IPS-15b (cell line): ENCODE measurements around the gene SLC25A21.
"Not testable (repeated sequence)": the region's sequence is repeated elsewhere in the genome, so short reads cannot be mapped to it uniquely, and the experiment has no call there.

Experiments
- H3K27me3 ChIP-seq: one replicate; pipeline ENCODE4 v1.6.1; 2013; ENCODE audit warnings: low read length; ENCODE audit not compliant: control insufficient read depth, insufficient read depth
- H3K36me3 ChIP-seq: one replicate; pipeline ENCODE4 v1.6.1; 2013; ENCODE audit warnings: low read length; ENCODE audit not compliant: control insufficient read depth, insufficient read depth
- H3K4me1 ChIP-seq: one replicate; pipeline ENCODE4 v1.6.1; 2013; ENCODE audit warnings: mild to moderate bottlenecking, low read length; ENCODE audit not compliant: control insufficient read depth, insufficient read depth
- H3K4me3 ChIP-seq: one replicate; pipeline ENCODE4 v1.5.1; 2013; ENCODE audit warnings: low read depth, low read length
- H3K9ac ChIP-seq: one replicate; pipeline ENCODE4 v1.6.1; 2013; ENCODE audit warnings: low read depth, mild to moderate bottlenecking, low read length
- H3K9me3 ChIP-seq: one replicate; pipeline ENCODE4 v1.6.1; 2013; ENCODE audit warnings: mild to moderate bottlenecking, low read length; ENCODE audit not compliant: control insufficient read depth, insufficient read depth

The SLC25A21 gene

GRCh38 chr14:36720657-36721056, 451.7 kb downstream of the SLC25A21 start:
- H3K27me3 ChIP-seq: no peaks in the 10 kb centered on the region
- peaks cover 5% of the 10 kb centered on the region for H3K4me1 ChIP-seq
- no peak overlapping the region for H3K9ac ChIP-seq
- no peaks in the 10 kb centered on the region for H3K36me3 ChIP-seq
- no peaks in the 10 kb centered on the region for H3K9me3 ChIP-seq
- H3K4me3 ChIP-seq: no peak overlapping the region

DNA sequence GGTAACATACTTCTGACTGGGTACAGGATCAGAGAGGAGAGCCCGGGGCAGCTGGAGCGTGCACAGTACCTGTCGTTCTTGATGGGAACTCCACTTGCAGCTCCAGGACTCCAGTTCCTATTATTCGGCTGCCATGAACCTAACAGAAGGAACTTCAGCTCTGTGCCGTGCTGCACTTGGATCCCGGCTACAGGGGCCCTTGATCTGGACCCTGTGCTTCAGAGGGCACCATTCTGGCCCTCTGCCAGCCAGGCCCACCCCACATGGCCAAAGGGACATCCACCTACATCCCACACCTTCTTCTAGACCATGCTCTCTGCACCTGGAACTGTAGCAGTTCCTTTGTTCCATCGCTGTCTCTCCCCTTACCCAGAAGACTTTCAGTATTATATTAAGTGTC, 452.6 kb downstream of the SLC25A21 start:
- peaks cover 5% of the 10 kb centered on the region for H3K4me1 ChIP-seq
- no peaks in the 10 kb centered on the region for H3K9me3 ChIP-seq
- no peak overlapping the region for H3K9ac ChIP-seq
- no peaks in the 10 kb centered on the region for H3K27me3 ChIP-seq
- H3K36me3 ChIP-seq: no peaks in the 10 kb centered on the region
- H3K4me3 ChIP-seq: no peak overlapping the region

DNA sequence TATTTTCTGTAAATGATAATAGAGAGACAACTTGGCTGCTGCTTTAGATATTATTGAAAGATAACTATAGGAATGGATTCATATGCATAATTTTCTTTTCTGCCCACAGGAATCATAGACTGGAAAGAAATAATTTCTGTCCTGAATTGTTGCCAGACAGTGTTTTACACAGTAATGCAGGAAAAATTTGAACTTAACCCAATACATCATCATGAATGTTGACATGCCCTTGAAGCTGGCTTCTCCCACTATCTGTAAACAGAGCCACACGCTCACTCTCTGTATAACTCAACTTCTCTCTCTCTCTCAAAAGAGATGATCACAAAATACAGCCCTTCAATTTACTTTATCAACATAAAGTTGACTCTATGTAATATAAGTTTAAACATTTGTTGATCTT, 454.2 kb downstream of the SLC25A21 start:
- H3K4me3 ChIP-seq: no peak overlapping the region
- H3K4me1 ChIP-seq: peaks cover 5% of the 10 kb centered on the region
- no peak overlapping the region for H3K9ac ChIP-seq
- H3K9me3 ChIP-seq: no peaks in the 10 kb centered on the region
- no peaks in the 10 kb centered on the region for H3K36me3 ChIP-seq
- no peaks in the 10 kb centered on the region for H3K27me3 ChIP-seq

DNA sequence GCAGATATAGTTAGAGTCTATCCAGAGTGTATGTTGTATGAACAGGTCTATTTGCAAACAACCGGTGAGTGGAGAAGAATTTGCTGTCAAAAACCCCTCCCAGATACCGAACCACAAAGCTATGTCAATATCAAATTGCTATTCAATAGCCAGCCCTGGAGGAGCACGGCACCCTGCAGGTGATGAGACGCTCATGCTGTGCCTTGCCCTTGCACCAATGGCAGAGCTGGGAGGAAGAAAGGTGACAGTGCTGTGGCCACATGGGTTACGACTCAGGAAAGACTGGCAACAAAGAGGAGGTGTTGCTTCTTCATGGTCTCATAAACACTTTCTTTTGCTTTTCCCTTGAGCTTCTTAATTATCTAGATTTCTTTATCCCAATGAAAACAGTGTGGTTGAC, 455.0 kb downstream of the SLC25A21 start:
- no peak overlapping the region for H3K4me3 ChIP-seq
- no peaks in the 10 kb centered on the region for H3K27me3 ChIP-seq
- H3K4me1 ChIP-seq: peaks cover 8% of the 10 kb centered on the region
- H3K9ac ChIP-seq: no peak overlapping the region
- no peaks in the 10 kb centered on the region for H3K9me3 ChIP-seq
- H3K36me3 ChIP-seq: no peaks in the 10 kb centered on the region

GRCh38 chr14:36716614-36717184, 455.7 kb downstream of the SLC25A21 start:
- Histone ChIP-seq H3K36me3 (no peaks in the 10 kb centered on the region), H3K4me1 (peaks cover 8% of the 10 kb centered on the region), H3K27me3 (no peaks in the 10 kb centered on the region), H3K4me3 (no peak overlapping the region), H3K9ac (no peak overlapping the region), H3K9me3 (no peaks in the 10 kb centered on the region)

- Histone ChIP-seq H3K9me3 (no peaks in the 10 kb centered on the region), H3K9ac (no peak overlapping the region), H3K4me1 (peaks cover 8% of the 10 kb centered on the region), H3K36me3 (no peaks in the 10 kb centered on the region), H3K4me3 (no peak overlapping the region), H3K27me3 (no peaks in the 10 kb centered on the region)
These were observed 458.3 kb downstream of the SLC25A21 start for GRCh38 chr14:36713960-36714703.

- no peaks in the 10 kb centered on the region for H3K4me1 ChIP-seq
- no peaks in the 10 kb centered on the region for H3K27me3 ChIP-seq
- H3K36me3 ChIP-seq: no peaks in the 10 kb centered on the region
- H3K4me3 ChIP-seq: no peak overlapping the region
- no peaks in the 10 kb centered on the region for H3K9me3 ChIP-seq
- no peak overlapping the region for H3K9ac ChIP-seq
These were observed 464.8 kb downstream of the SLC25A21 start for GRCh38 chr14:36707570-36707969.

GRCh38 chr14:36702474-36702873, 469.9 kb downstream of the SLC25A21 start:
- H3K4me3 ChIP-seq: no peak overlapping the region
- H3K27me3 ChIP-seq: no peaks in the 10 kb centered on the region
- H3K36me3 ChIP-seq: no peaks in the 10 kb centered on the region

GRCh38 chr14:36701132-36701531, 471.3 kb downstream of the SLC25A21 start:
- Histone ChIP-seq H3K4me3 (no peak overlapping the region), H3K36me3 (no peaks in the 10 kb centered on the region), H3K27me3 (no peaks in the 10 kb centered on the region), H3K9me3 (no peaks in the 10 kb centered on the region), H3K4me1 (peaks cover 2% of the 10 kb centered on the region), H3K9ac (no peak overlapping the region)

More at GRCh38 chr14:36702474-36702873, 469.9 kb downstream of the SLC25A21 start:
- Histone ChIP-seq H3K9me3 (no peaks in the 10 kb centered on the region), H3K4me1 (peaks cover 2% of the 10 kb centered on the region), H3K9ac (no peak overlapping the region)

DNA sequence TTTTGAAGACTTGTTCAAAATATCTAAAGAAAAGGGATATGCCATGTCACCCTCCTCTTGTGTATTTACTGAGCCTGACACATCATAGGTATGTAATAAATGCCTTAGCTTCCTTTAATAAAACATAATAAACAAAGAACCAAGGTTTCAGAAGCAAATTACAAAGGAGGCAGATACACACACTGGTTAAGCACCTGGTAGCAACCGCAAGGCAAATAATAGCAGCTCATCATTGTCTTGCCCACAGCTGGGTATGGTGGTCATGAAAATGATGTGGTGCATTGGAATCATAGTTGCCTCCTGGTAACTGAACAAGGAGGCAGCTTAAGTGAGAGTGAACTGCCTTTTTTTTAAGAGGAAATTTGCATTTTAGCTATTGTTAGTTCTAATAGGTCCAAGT, 471.8 kb downstream of the SLC25A21 start:
- Histone ChIP-seq H3K36me3 (no peaks in the 10 kb centered on the region), H3K4me1 (peaks cover 2% of the 10 kb centered on the region), H3K4me3 (no peak overlapping the region), H3K9ac (no peak overlapping the region), H3K9me3 (no peaks in the 10 kb centered on the region), H3K27me3 (no peaks in the 10 kb centered on the region)

DNA sequence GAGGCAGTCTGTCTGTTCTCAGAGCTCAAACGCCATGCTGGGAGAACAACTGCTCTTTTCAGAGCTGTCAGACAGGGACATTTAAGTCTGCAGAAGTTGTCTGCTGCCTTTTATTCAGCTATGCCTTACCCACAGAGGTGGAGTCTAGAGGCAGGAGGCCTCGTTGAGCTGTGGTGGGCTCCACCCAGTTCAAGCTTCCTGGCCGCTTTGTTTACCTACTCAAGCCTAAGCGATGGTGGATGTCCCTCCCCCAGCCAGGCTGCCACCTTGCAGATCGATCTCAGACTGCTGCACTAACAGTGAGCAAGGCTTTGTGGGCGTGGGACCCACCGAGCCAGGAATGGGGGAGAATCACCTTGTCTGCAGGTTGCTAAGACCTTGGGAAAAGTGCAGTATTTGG, 473.0 kb downstream of the SLC25A21 start:
- H3K9me3 ChIP-seq, H3K4me1 ChIP-seq, H3K36me3 ChIP-seq, H3K4me3 ChIP-seq, H3K9ac ChIP-seq, H3K27me3 ChIP-seq: not testable (repeated sequence)

DNA sequence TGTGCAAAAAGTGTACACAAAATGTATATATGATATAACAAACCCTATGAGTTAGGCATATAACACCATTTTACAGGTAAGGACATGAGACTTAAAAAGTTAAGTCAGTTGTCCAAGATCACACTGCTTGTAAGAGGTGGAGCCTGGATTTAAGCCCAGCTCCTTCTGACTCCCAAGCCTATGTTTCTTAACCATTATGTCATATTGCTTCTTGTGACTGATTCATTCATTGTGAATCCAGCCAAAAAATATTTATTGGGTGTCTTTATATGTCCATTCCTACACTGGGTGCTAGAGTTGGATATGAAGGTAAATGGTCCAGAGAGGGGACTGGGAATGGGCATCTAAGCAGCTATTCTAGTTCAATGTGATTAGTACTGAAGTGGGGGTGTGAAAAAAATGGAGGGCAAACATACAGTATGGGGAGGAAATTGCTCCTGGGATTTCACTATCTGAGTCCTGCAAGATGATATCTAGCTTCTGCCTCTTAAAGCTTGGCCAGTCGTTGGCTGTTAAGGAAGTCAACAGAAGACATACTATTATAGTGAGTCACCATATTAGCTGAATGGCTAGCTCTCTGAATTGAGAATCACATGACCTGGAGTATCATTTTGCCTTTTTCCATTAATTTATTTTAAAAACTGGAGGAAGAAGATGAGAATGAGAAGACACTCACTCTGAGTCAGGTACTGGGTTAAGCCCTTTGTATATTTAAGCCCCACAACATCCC, 481.9 kb downstream of the SLC25A21 start:
- Histone ChIP-seq H3K9ac (no peak overlapping the region), H3K4me3 (no peak overlapping the region), H3K4me1 (no peaks in the 10 kb centered on the region), H3K27me3 (no peaks in the 10 kb centered on the region), H3K36me3 (no peaks in the 10 kb centered on the region), H3K9me3 (no peaks in the 10 kb centered on the region)
